Activated naive CD4-positive, alpha-beta T cell treated with anti-CD3 and anti-CD28 coated beads, Interleukin-2, amount 50 U/mL, for 72 hours (primary cell): ENCODE results near the gene EFEMP2. TPM values are rescaled to one million over a fixed set of nuclear protein-coding genes. Genes with fewer than 3 reads are reported as not detected.

Experiments
- ATAC-seq, 2 donors: fragments of 150-1000 bp; cut with Tn5 transposase; 2 replicates each; pipeline ENCODE4 v1.10.0; 2021; ENCODE audit warnings: mild to moderate bottlenecking in 2 of 2, moderate library complexity in 2 of 2
- DNase-seq, 2 donors: peaks; one replicate each; pipeline ENCODE4 v3.0.0; 2021 to 2022; ENCODE audit warnings: low spot score in 2 of 2
- H3K27ac Mint-ChIP-seq, 2 donors: one replicate each; pipeline ENCODE4 v1.8.0; 2022; ENCODE audit warnings: mild to moderate bottlenecking in 2 of 2, mixed read lengths in 2 of 2
- H3K36me3 Mint-ChIP-seq, 2 donors: one replicate each; pipeline ENCODE4 v1.8.0; 2022; ENCODE audit warnings: mixed read lengths in 2 of 2
- H3K9me3 Mint-ChIP-seq, 2 donors: one replicate each; pipeline ENCODE4 v1.8.0; 2022; ENCODE audit warnings: mixed read lengths in 2 of 2
- total RNA-seq, 2 donors: library from RNA; stranded (reverse); gene quantifications; one replicate each; pipeline ENCODE4 v1.2.3, GENCODE V29; 2022

The EFEMP2 gene
- total RNA-seq, 2 donors from 2014 or later = 15.2 to 41.8 TPM

- DNase-seq (no peak), ATAC-seq (no peak)
- H3K27ac Mint-ChIP-seq = peak overlapping the region; percentile 76 to 97
- H3K9me3 Mint-ChIP-seq = no peaks in the 10 kb centered on the region
- peaks cover 15 to 29% of the 10 kb centered on the region in 2 donors for H3K36me3 Mint-ChIP-seq
Observed at GRCh38 chr11:65891219-65892136, 18.9 kb upstream of the EFEMP2 start.

GRCh38 chr11:65890324-65891218 is 18.0 kb upstream of the EFEMP2 start, which contains the start of gene CCDC85B:
CCDC85B (plus strand) TSS chr11:65890673; CDS start chr11:65890784, 111 bp downstream.
- H3K36me3 Mint-ChIP-seq = peaks cover 16 to 25% of the 10 kb centered on the region in 2 donors
- peak within 1 kb of the TSS; percentile 97 to 98 for H3K27ac Mint-ChIP-seq
- H3K9me3 Mint-ChIP-seq = no peaks in the 10 kb centered on the region

GRCh38 chr11:65888163-65888814 is 15.7 kb upstream of the EFEMP2 start, which contains the start of gene FIBP:
FIBP (minus strand) TSS chr11:65888471; CDS start chr11:65888418, 53 bp downstream.
- DNase-seq = peak; percentile 95 to 96
- peak; percentile 72 to 75 for ATAC-seq
- Mint-ChIP-seq H3K9me3 (no peaks in the 10 kb centered on the region), H3K36me3 (peaks cover 21 to 24% of the 10 kb centered on the region in 2 donors), H3K27ac (peak within 1 kb of the TSS; percentile 97 to 98)

More at GRCh38 chr11:65890324-65891218, 18.0 kb upstream of the EFEMP2 start, which contains the start of gene CCDC85B:
- peak; percentile 98 to 99 for DNase-seq
- ATAC-seq = peak; percentile 71 to 73

- DNase-seq (no peak), ATAC-seq (peak in 1 of 2 donors; percentile 1)
- Mint-ChIP-seq H3K27ac (peak overlapping the region; percentile 97 to 98), H3K9me3 (no peaks in the 10 kb centered on the region), H3K36me3 (peaks cover 20 to 23% of the 10 kb centered on the region in 2 donors)
Observed at GRCh38 chr11:65887723-65888162, 15.1 kb upstream of the EFEMP2 start.

- peak overlapping the region; percentile 97 to 98 for H3K27ac Mint-ChIP-seq
- H3K9me3 Mint-ChIP-seq = no peaks in the 10 kb centered on the region
- peaks cover 13 to 17% of the 10 kb centered on the region in 2 donors for H3K36me3 Mint-ChIP-seq
- DNase-seq (no peak), ATAC-seq (no peak)
Observed at GRCh38 chr11:65886826-65887722, 14.5 kb upstream of the EFEMP2 start.

GRCh38 chr11:65885808-65886536 is 13.4 kb upstream of the EFEMP2 start:
- no peak for DNase-seq
- no peak for ATAC-seq
- H3K36me3 Mint-ChIP-seq = peaks cover 12 to 15% of the 10 kb centered on the region in 2 donors
- H3K27ac Mint-ChIP-seq = no peak overlapping the region
- no peaks in the 10 kb centered on the region for H3K9me3 Mint-ChIP-seq

GRCh38 chr11:65885231-65885630 is 12.6 kb upstream of the EFEMP2 start:
- peaks cover 12 to 15% of the 10 kb centered on the region in 2 donors for H3K36me3 Mint-ChIP-seq

GRCh38 chr11:65884716-65885092 is 12.1 kb upstream of the EFEMP2 start:
- H3K27ac Mint-ChIP-seq = peak overlapping the region; percentile 0 to 90
- DNase-seq (peak; percentile 79 to 89), ATAC-seq (peak; percentile 39 to 55)
- H3K36me3 Mint-ChIP-seq = peaks cover 12 to 15% of the 10 kb centered on the region in 2 donors
- H3K9me3 Mint-ChIP-seq = no peaks in the 10 kb centered on the region

More at GRCh38 chr11:65885231-65885630, 12.6 kb upstream of the EFEMP2 start:
- DNase-seq (no peak), ATAC-seq (no peak)
- Mint-ChIP-seq H3K9me3 (no peaks in the 10 kb centered on the region), H3K27ac (peak overlapping the region in 1 of 2 donors; percentile 65)

- Mint-ChIP-seq H3K27ac (peak overlapping the region; percentile 0 to 90), H3K9me3 (no peaks in the 10 kb centered on the region), H3K36me3 (peaks cover 12 to 15% of the 10 kb centered on the region in 2 donors)
- ATAC-seq = no peak
- no peak for DNase-seq
Observed at GRCh38 chr11:65883786-65884715, 11.5 kb upstream of the EFEMP2 start.

GRCh38 chr11:65883058-65883761 is 10.6 kb upstream of the EFEMP2 start:
- Mint-ChIP-seq H3K9me3 (no peaks in the 10 kb centered on the region), H3K36me3 (peaks cover 9 to 15% of the 10 kb centered on the region in 2 donors), H3K27ac (no peak overlapping the region)
- DNase-seq = no peak
- ATAC-seq = no peak

GRCh38 chr11:65882120-65883057 is 9.8 kb upstream of the EFEMP2 start:
- ATAC-seq (no peak), DNase-seq (no peak)
- Mint-ChIP-seq H3K9me3 (no peaks in the 10 kb centered on the region), H3K27ac (no peak overlapping the region), H3K36me3 (peaks cover 6 to 15% of the 10 kb centered on the region in 2 donors)

GRCh38 chr11:65880844-65881421 is 8.3 kb upstream of the EFEMP2 start:
- H3K9me3 Mint-ChIP-seq = no peaks in the 10 kb centered on the region
- ATAC-seq = peak in 1 of 2 donors; percentile 73
- peaks cover 6 to 8% of the 10 kb centered on the region in 2 donors for H3K36me3 Mint-ChIP-seq
- peak overlapping the region; percentile 36 to 84 for H3K27ac Mint-ChIP-seq
- DNase-seq = peak in 1 of 2 donors; percentile 78
